GM23338 (cell line): Measurements from ENCODE around the gene GNPTG. TPM values are rescaled to one million over a fixed set of nuclear protein-coding genes. Genes with fewer than 3 reads are reported as not detected.

Experiments
- ATAC-seq: fragments of 200-7000 bp; cut with Tn5 transposase; 3 replicates; pipeline ENCODE4 v1.9.1; 2020
- DNase-seq: peaks from one replicate; pipeline ENCODE4 v3.0.0-alpha.2; 2015; ENCODE audit warnings: low spot score
- H2AFZ ChIP-seq: fragments of 200-600 bp; sonication (generic); 2 replicates; pipeline ENCODE4 v1.8.0; 2016; ENCODE audit warnings: antibody characterized with exemption, mild to moderate bottlenecking, moderate library complexity
- H3F3A ChIP-seq: fragments of 200-600 bp; sonication (generic); replicated peaks from 2 replicates; pipeline ENCODE4 v1.8.0; 2017; ENCODE audit warnings: antibody characterized with exemption, mixed run types, low read depth
- H3K27ac ChIP-seq: fragments of 200-600 bp; sonication (generic); 2 replicates; pipeline ENCODE4 v1.6.1; 2016; ENCODE audit warnings: low read depth
- H3K27me3 ChIP-seq: fragments of 200-600 bp; sonication (generic); 2 replicates; pipeline ENCODE4 v1.8.0; 2016; ENCODE audit warnings: mild to moderate bottlenecking, mixed run types, moderate library complexity; ENCODE audit not compliant: insufficient read depth
- H3K36me3 ChIP-seq: fragments of 200-600 bp; sonication (generic); 2 replicates; pipeline ENCODE4 v1.8.0; 2016; ENCODE audit warnings: mild to moderate bottlenecking; ENCODE audit not compliant: insufficient read depth
- H3K4me1 ChIP-seq: fragments of 200-600 bp; sonication (generic); 2 replicates; pipeline ENCODE4 v1.8.0; 2016; ENCODE audit warnings: mild to moderate bottlenecking, moderate library complexity; ENCODE audit not compliant: insufficient read depth
- H3K4me2 ChIP-seq: fragments of 200-600 bp; sonication (generic); 2 replicates; pipeline ENCODE4 v1.7.1; 2017; ENCODE audit warnings: mixed run types
- H3K4me3 ChIP-seq: fragments of 200-600 bp; sonication (generic); 2 replicates; pipeline ENCODE4 v1.6.1; 2016; ENCODE audit warnings: mixed run types
- H3K79me2 ChIP-seq: fragments of 200-600 bp; sonication (generic); replicated peaks from 2 replicates; pipeline ENCODE4 v1.8.0; 2017; ENCODE audit warnings: mild to moderate bottlenecking; ENCODE audit not compliant: insufficient read depth
- H3K9me2 ChIP-seq: fragments of 200-600 bp; sonication (generic); 2 replicates; pipeline ENCODE4 v1.8.0; 2017; ENCODE audit not compliant: insufficient read depth
- H4K20me1 ChIP-seq: fragments of 200-600 bp; sonication (generic); replicated peaks from 2 replicates; pipeline ENCODE4 v1.8.0; 2017; ENCODE audit warnings: mild to moderate bottlenecking; ENCODE audit not compliant: insufficient read depth
- H3K27ac Mint-ChIP-seq: 2 replicates; pipeline ENCODE4 v1.8.0; 2020; ENCODE audit warnings: inconsistent platforms, mild to moderate bottlenecking, moderate library complexity, mixed read lengths
- H3K27me3 Mint-ChIP-seq: 3 replicates; pipeline ENCODE4 v1.8.0; 2022; ENCODE audit warnings: low read depth, mild to moderate bottlenecking, moderate library complexity, mixed read lengths, inconsistent platforms; ENCODE audit not compliant: insufficient read depth, poor library complexity
- H3K36me3 Mint-ChIP-seq: 3 replicates; pipeline ENCODE4 v1.8.0; 2021; ENCODE audit warnings: low read depth, mild to moderate bottlenecking, inconsistent platforms, moderate library complexity, mixed read lengths
- H3K4me1 Mint-ChIP-seq: 3 replicates; pipeline ENCODE4 v1.8.0; 2020; ENCODE audit warnings: mild to moderate bottlenecking, inconsistent platforms, mixed read lengths
- H3K4me3 Mint-ChIP-seq: 3 replicates; pipeline ENCODE4 v1.8.0; 2021; ENCODE audit warnings: moderate library complexity, mild to moderate bottlenecking, inconsistent platforms, mixed read lengths
- H3K9me3 Mint-ChIP-seq: 3 replicates; pipeline ENCODE4 v1.8.0; 2020; ENCODE audit warnings: moderate library complexity, mild to moderate bottlenecking, inconsistent platforms, mixed read lengths
- CREB1 ChIP-seq: fragments of 250-450 bp; sonication (Bioruptor Pico); IDR thresholded peaks from 2 replicates; pipeline ENCODE4 v1.5.0; 2020; ENCODE audit warnings: low read depth, mild to moderate bottlenecking, moderate library complexity
- CTCF ChIP-seq, 2 experiments: fragments of 200-600 bp in 1 of 2; sonication (generic) in 1 of 2; conservative IDR thresholded peaks; 2 replicates each; pipeline versions ENCODE4 v1.5.1 to v1.6.1; 2016 to 2017; ENCODE audit warnings: antibody characterized with exemption in 2 of 2, low read depth in 2 of 2, mild to moderate bottlenecking in 2 of 2, moderate library complexity in 1 of 2
- ETS1 ChIP-seq: IDR thresholded peaks from 2 replicates; pipeline ENCODE4 v1.6.1; 2016; ENCODE audit warnings: antibody characterized with exemption
- EZH2 ChIP-seq: fragments of 200-600 bp; sonication (generic); IDR thresholded peaks from one replicate; pipeline ENCODE4 v1.8.0; 2017; ENCODE audit warnings: antibody characterized with exemption, mild to moderate bottlenecking, low read depth; ENCODE audit not compliant: unreplicated experiment
- EZH2phosphoT487 ChIP-seq: fragments of 200-600 bp; sonication (generic); IDR thresholded peaks from one replicate; pipeline ENCODE4 v1.8.1; 2018; ENCODE audit warnings: antibody characterized with exemption; ENCODE audit not compliant: unreplicated experiment
- JUNB ChIP-seq: IDR thresholded peaks from one replicate; pipeline ENCODE4 v1.6.1; 2016; ENCODE audit warnings: antibody characterized with exemption; ENCODE audit not compliant: unreplicated experiment
- NANOG ChIP-seq: IDR thresholded peaks from 2 replicates; pipeline ENCODE4 v1.6.1; 2016; ENCODE audit warnings: antibody characterized with exemption, borderline replicate concordance
- POLR2AphosphoS5 ChIP-seq: IDR thresholded peaks from 2 replicates; pipeline ENCODE4 v1.6.1; 2016; ENCODE audit warnings: antibody characterized with exemption, low read depth
- REST ChIP-seq: IDR thresholded peaks from one replicate; pipeline ENCODE4 v1.6.1; 2018; ENCODE audit warnings: antibody characterized with exemption; ENCODE audit not compliant: unreplicated experiment
- STAT1 ChIP-seq: IDR thresholded peaks from one replicate; pipeline ENCODE4 v1.6.1; 2016; ENCODE audit warnings: antibody characterized with exemption; ENCODE audit not compliant: unreplicated experiment
- ZNF114 ChIP-seq: fragments of 250-450 bp; sonication (Bioruptor Pico); IDR thresholded peaks from 2 replicates; pipeline ENCODE4 v1.5.0; 2020; ENCODE audit warnings: mild to moderate bottlenecking, moderate library complexity
- ZNF331 ChIP-seq: fragments of 250-450 bp; sonication (Bioruptor Pico); IDR thresholded peaks from 2 replicates; pipeline ENCODE4 v1.5.0; 2020; ENCODE audit warnings: low read depth, mild to moderate bottlenecking, moderate library complexity
- ZNF462 ChIP-seq: fragments of 250-450 bp; sonication (Bioruptor Pico); IDR thresholded peaks from 2 replicates; pipeline ENCODE4 v1.5.0; 2020; ENCODE audit warnings: mild to moderate bottlenecking, moderate library complexity
- polyA plus RNA-seq: library from polyadenylated mRNA; unstranded; fragments of >200 nt; fragmentation: Nextera tagmentation; extraction: Ambion mirVana; gene quantifications from 2 replicates; pipeline ENCODE4 v1.2.1, GENCODE V29; 2016
- total RNA-seq: library from RNA; depleted of rRNA; stranded (reverse); fragments of >200 nt; shearing (Covaris generic); gene quantifications from 2 replicates; pipeline ENCODE4 v1.2.3, GENCODE V29; 2014

Gene GNPTG
- total and polyA plus RNA-seq, 2 experiments from 2014 or later = 23.3 to 41.0 TPM

GRCh38 chr16:1378804-1379303 lies 27.1 kb downstream of the GNPTG start:
- Histone ChIP-seq H3K79me2 (peaks cover 25% of the 10 kb centered on the region), H3F3A (peaks cover 4% of the 10 kb centered on the region), H2AFZ (no peak overlapping the region), H3K27me3 (no peaks in the 10 kb centered on the region), H3K4me3 (peak overlapping the region; percentile 86), H3K4me1 (peaks cover 16% of the 10 kb centered on the region), H3K4me2 (peak overlapping the region; percentile 91), H4K20me1 (peaks cover 6% of the 10 kb centered on the region), H3K36me3 (no peaks in the 10 kb centered on the region), H3K27ac (no peak overlapping the region), H3K9me2 (no peaks in the 10 kb centered on the region)
- Mint-ChIP-seq H3K4me3 (peak overlapping the region; percentile 90), H3K27me3 (peaks cover 10% of the 10 kb centered on the region), H3K36me3 (peaks cover 5% of the 10 kb centered on the region; the same call in 1 of the 3 replicates), H3K9me3 (no peaks in the 10 kb centered on the region), H3K4me1 (peaks cover 16% of the 10 kb centered on the region), H3K27ac (peak overlapping the region; percentile 94)
- TF ChIP-seq ZNF462 (CRISPR knock-in tag) (no peak), JUNB (no peak), CREB1 (no peak), ETS1 (no peak), CTCF (conservative IDR thresholded peaks at IDR 0.05; ENCODE audit: low read depth in 2 of 2) (no peak), EZH2phosphoT487 (no peak), ZNF331 (CRISPR knock-in tag) (no peak), NANOG (no peak), ZNF114 (CRISPR knock-in tag) (no peak), STAT1 (no peak), EZH2 (no peak), POLR2AphosphoS5 (no peak), REST (no peak)
- ATAC-seq (peak; percentile 34), DNase-seq (peak; percentile 52)
